ENCODE results near the gene PTPRG.

DNA sequence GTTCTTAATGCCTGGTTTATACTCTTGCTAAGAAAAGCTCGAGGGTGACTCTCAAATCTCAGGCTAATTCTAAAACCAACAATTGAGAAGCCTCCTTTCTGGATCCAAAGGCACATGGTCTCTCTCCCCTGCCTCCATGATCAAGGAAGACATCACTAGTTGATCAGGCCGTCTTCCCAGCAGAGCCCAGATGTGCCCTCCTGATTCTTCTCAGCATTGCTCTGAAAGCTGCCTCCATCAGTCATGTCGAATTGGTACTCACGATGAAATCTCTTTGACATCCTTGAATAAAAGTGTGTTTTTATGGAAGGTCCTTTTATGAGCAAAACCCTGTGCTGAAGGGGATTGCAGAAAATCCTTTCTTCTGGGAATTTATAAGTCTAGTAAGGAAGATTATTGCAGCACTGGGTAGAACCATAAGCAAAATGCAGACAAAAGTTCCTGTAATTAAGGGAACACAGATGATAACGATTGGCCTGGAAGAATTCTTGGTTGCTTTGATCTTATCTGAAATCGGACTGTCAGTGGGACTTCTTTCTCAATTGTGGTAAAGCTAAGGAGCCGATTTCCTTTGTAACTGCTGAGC, 345.9 kb downstream of the PTPRG start:
- TF ChIP-seq TAF1 (IDR thresholded peaks at IDR 0.05; ENCODE audit: borderline replicate concordance, low read depth, low read length) (no peak), POLR2AphosphoS5 (IDR thresholded peaks at IDR 0.05; ENCODE audit: low read depth, low read length) (no peak)
